K562 (cell line): ENCODE measurements around the gene RUNX1. TPM values are rescaled to one million over a fixed set of nuclear protein-coding genes. Genes with fewer than 3 reads are reported as not detected.

Source experiments
- ATAC-seq: fragments of 200-7000 bp; cut with Tn5 transposase; 3 replicates; pipeline ENCODE4 v1.9.1; 2020; ENCODE audit warnings: moderate library complexity
- BruUV-seq: library from RNA; stranded (reverse); fragments of 400-500 nt; replicated peaks from 2 replicates; lab custom pipeline; 2021; lab: Mats Ljungman, UMichigan
- CTCF ChIA-PET: fragments of 300-600 bp; formaldehyde crosslinking; extraction: SDS; loops from one replicate; lab custom pipeline; 2021; ENCODE audit warnings: low intra/inter-chr PET ratio; lab: Yijun Ruan, JAX
- POLR2A ChIA-PET: fragments of 300-600, 350-650 bp; sonication (Branson Sonifier 250); formaldehyde crosslinking; extraction: SDS; loops from one replicate; lab custom pipeline; 2021; ENCODE audit warnings: antibody characterized with exemption, inconsistent platforms; lab: Yijun Ruan, JAX
- DNase-seq, 4 experiments: peaks; one replicate each; pipeline versions ENCODE4 v3.0.0 to v3.0.0-alpha.2; 2011 to 2018; ENCODE audit warnings: low spot score in 3 of 4, mixed read lengths in 3 of 4; ENCODE audit errors: extremely low read depth in 1 of 4
- FAIRE-seq: peaks from 2 replicates; lab custom pipeline; 2011; peaks lifted over from hg19 to GRCh38; lab: Jason Lieb, UNC
- H2AFZ ChIP-seq: 2 replicates; pipeline ENCODE4 v1.6.0; 2011; ENCODE audit warnings: low read depth, low read length, control low read depth, inconsistent platforms
- H3K27ac ChIP-seq: fragments of 200-600 bp; 3 replicates; pipeline ENCODE4 v1.8.0; 2011; ENCODE audit warnings: low read depth, mild to moderate bottlenecking, control low read depth, inconsistent platforms, low read length, moderate library complexity, mixed read lengths; ENCODE audit errors: extremely low read depth
- H3K27me3 ChIP-seq, 2 experiments: fragments of 300-600 bp in 1 of 2; 2 replicates in 1 of 2; 3 replicates in 1 of 2; pipeline versions ENCODE4 v1.6.0 to v1.8.0; 2011; ENCODE audit warnings: inconsistent platforms in 2 of 2, low read length in 2 of 2, mild to moderate bottlenecking in 1 of 2, mixed read lengths in 1 of 2, moderate library complexity in 1 of 2; ENCODE audit not compliant: control insufficient read depth in 2 of 2, insufficient read depth in 2 of 2
- H3K36me3 ChIP-seq: fragments of 300-600 bp; 3 replicates; pipeline ENCODE4 v1.8.0; 2011; ENCODE audit warnings: mild to moderate bottlenecking, low read length, inconsistent platforms; ENCODE audit not compliant: control insufficient read depth, insufficient read depth
- H3K4me1 ChIP-seq, 2 experiments: fragments of 200-600 bp in 1 of 2; replicated peaks in 1 of 2; 2 replicates in 1 of 2; 3 replicates in 1 of 2; pipeline versions ENCODE4 v1.5.1 to v1.8.0; 2011; ENCODE audit warnings: inconsistent platforms in 2 of 2, low read length in 2 of 2, mild to moderate bottlenecking in 1 of 2, mixed read lengths in 1 of 2, moderate library complexity in 1 of 2; ENCODE audit not compliant: control insufficient read depth in 2 of 2, insufficient read depth in 2 of 2
- H3K4me2 ChIP-seq: 2 replicates; pipeline ENCODE4 v1.6.1; 2011; ENCODE audit warnings: low read length, control low read depth, inconsistent platforms, mixed read lengths; ENCODE audit not compliant: insufficient read depth
- H3K4me3 ChIP-seq: fragments of 200-600 bp; sonication (generic), shearing (Covaris generic); 2 replicates; pipeline ENCODE4 v1.5.1; 2016; ENCODE audit warnings: control low read depth, inconsistent platforms
- H3K79me2 ChIP-seq: fragments of 200-600 bp; 3 replicates; pipeline ENCODE4 v1.8.0; 2011; ENCODE audit warnings: low read length, inconsistent platforms; ENCODE audit not compliant: control insufficient read depth, insufficient read depth
- H3K9ac ChIP-seq, 2 experiments: 2 replicates each; pipeline versions ENCODE4 v1.6.0 to v1.6.1; 2011; ENCODE audit warnings: low read depth in 2 of 2, low read length in 2 of 2, control low read depth in 1 of 2, inconsistent platforms in 1 of 2, mild to moderate bottlenecking in 1 of 2, mixed read lengths in 1 of 2; ENCODE audit not compliant: insufficient read depth in 1 of 2
- H3K9me1 ChIP-seq: one replicate; pipeline ENCODE4 v1.6.0; 2011; ENCODE audit warnings: inconsistent platforms, mild to moderate bottlenecking, low read length, moderate library complexity; ENCODE audit not compliant: control insufficient read depth, insufficient read depth
- H3K9me3 ChIP-seq: replicated peaks from 2 replicates; pipeline ENCODE4 v1.5.1; 2011; ENCODE audit warnings: low read depth, low read length, inconsistent platforms; ENCODE audit not compliant: control insufficient read depth, insufficient read depth
- H4K20me1 ChIP-seq: replicated peaks from 2 replicates; pipeline ENCODE4 v1.6.1; 2011; ENCODE audit warnings: low read length, inconsistent platforms, mixed read lengths; ENCODE audit not compliant: control insufficient read depth, insufficient read depth
- BDP1 ChIP-seq: IDR thresholded peaks from 3 replicates; pipeline ENCODE4 v1.6.1; 2011; ENCODE audit not compliant: insufficient read length, insufficient read depth
- CBFA2T2 ChIP-seq: fragments of 450-650 bp; conservative IDR thresholded peaks from 2 replicates; pipeline ENCODE4 v1.6.1; 2017; ENCODE audit warnings: mild to moderate bottlenecking
- DMBX1 ChIP-seq: fragments of 250-450 bp; sonication (Bioruptor Pico); IDR thresholded peaks from 2 replicates; pipeline ENCODE4 v1.8.0; 2022; ENCODE audit warnings: inconsistent platforms, mild to moderate bottlenecking, moderate library complexity, borderline replicate concordance
- ELK3 ChIP-seq: fragments of 450-650 bp; formaldehyde crosslinking; IDR thresholded peaks from 2 replicates; pipeline ENCODE4 v1.4.0; 2020; ENCODE audit warnings: mild to moderate bottlenecking
- ESRRA ChIP-seq: fragments of 450-650 bp; IDR thresholded peaks from 2 replicates; pipeline ENCODE4 v1.6.1; 2014; ENCODE audit warnings: low read depth, mild to moderate bottlenecking, moderate library complexity, borderline replicate concordance
- NEUROD1 ChIP-seq: fragments of 150-350 bp; IDR thresholded peaks from 2 replicates; pipeline ENCODE4 v1.6.1; 2014; ENCODE audit warnings: borderline replicate concordance, low read length, low read depth; ENCODE audit not compliant: partially characterized antibody
- PHF21A ChIP-seq: fragments of 450-650 bp; IDR thresholded peaks from 2 replicates; pipeline ENCODE4 v1.6.1; 2017; ENCODE audit warnings: low read depth, borderline replicate concordance
- SRSF1 ChIP-seq: fragments of 200-400 bp; formaldehyde crosslinking; IDR thresholded peaks from 2 replicates; pipeline ENCODE4 v1.6.1; 2017; ENCODE audit warnings: mild to moderate bottlenecking, low read depth, low read length, moderate library complexity
- STAG1 ChIP-seq: sonication (generic); formaldehyde crosslinking; IDR thresholded peaks from 2 replicates; pipeline ENCODE4 v1.5.0; 2020; ENCODE audit warnings: missing genetic modification reagents, borderline replicate concordance
- ZBTB34 ChIP-seq: fragments of 250-450 bp; sonication (Bioruptor Pico); IDR thresholded peaks from 2 replicates; pipeline ENCODE4 v1.8.0; 2021; ENCODE audit warnings: mild to moderate bottlenecking, moderate library complexity
- ZNF445 ChIP-seq: fragments of 250-450 bp; sonication (Bioruptor Pico); IDR thresholded peaks from 2 replicates; pipeline ENCODE4 v1.4.0; 2020; ENCODE audit warnings: low read depth, mild to moderate bottlenecking, moderate library complexity
- ZNF764 ChIP-seq: fragments of 250-450 bp; sonication (Bioruptor Pico); IDR thresholded peaks from 2 replicates; pipeline ENCODE4 v1.4.0; 2020; ENCODE audit warnings: low read depth, mild to moderate bottlenecking, moderate library complexity
- WGBS: fragments of 100-300 bp; shearing (Covaris generic); methylation state at CpG from one replicate; pipeline ENCODE4 v1.1.6; 2016; ENCODE audit warnings: low coverage, mixed read lengths; ENCODE audit not compliant: insufficient coverage; ENCODE audit errors: missing lambda C conversion rate; 5-methylcytosine and 5-hydroxymethylcytosine counted together
- in situ Hi-C: fragments of 300-500 bp; cut with MboI; formaldehyde crosslinking; loops from 4 replicates; pipeline ENCODE4 v1.15.0; 2018; ENCODE audit warnings: inconsistent platforms, mixed read lengths
- intact Hi-C: fragments of 100-400 bp; cut with micrococcal nuclease; formaldehyde crosslinking; loops from 2 replicates; pipeline ENCODE4 v1.14.2; 2022
- polyA plus RNA-seq, 8 experiments: library from polyadenylated mRNA; depleted of rRNA in 4 of 8; stranded (reverse) in 5 of 8; unstranded in 3 of 8; fragments of >200 nt; fragmentation: Nextera tagmentation in 2 of 8; fragmentation: Illumina TruSeq in 1 of 8; extraction: Ambion mirVana in 2 of 8; extraction: Trizol in 1 of 8; gene quantifications; 2 replicates each; pipeline versions ENCODE4 v1.2.1 to v1.2.3, GENCODE V29; 2011 to 2014; ENCODE audit warnings: inconsistent platforms in 1 of 8, missing spikeins in 1 of 8
- total RNA-seq, 7 experiments: library from RNA; depleted of rRNA in 6 of 7; stranded (reverse); fragments of >200 nt in 6 of 7; fragmentation: Illumina TruSeq in 2 of 7; extraction: Trizol in 2 of 7; gene quantifications; 2 replicates each; pipeline versions ENCODE4 v1.2.1 to v1.2.3, GENCODE V29; 2011 to 2021; ENCODE audit warnings: low replicate concordance in 1 of 7
- TF ChIP-seq, protein P1 (sequence below), 2 experiments: IDR thresholded peaks; 2 replicates each; pipeline ENCODE4 v1.6.1; 2012; ENCODE audit warnings: improper control_type of control experiment in 2 of 2, low read depth in 2 of 2, low read length in 2 of 2, borderline replicate concordance in 1 of 2
- TF ChIP-seq, protein P2 (sequence below): IDR thresholded peaks from 2 replicates; pipeline ENCODE4 v1.6.1; 2014; ENCODE audit warnings: antibody characterized with exemption

RUNX1 gene
- total and polyA plus RNA-seq, 9 of the 15 experiments (the other 6 are each of a cell fraction or from before 2014, with no cell fraction given), result 2.2 to 68.6 (median 17.8) TPM

DNA sequence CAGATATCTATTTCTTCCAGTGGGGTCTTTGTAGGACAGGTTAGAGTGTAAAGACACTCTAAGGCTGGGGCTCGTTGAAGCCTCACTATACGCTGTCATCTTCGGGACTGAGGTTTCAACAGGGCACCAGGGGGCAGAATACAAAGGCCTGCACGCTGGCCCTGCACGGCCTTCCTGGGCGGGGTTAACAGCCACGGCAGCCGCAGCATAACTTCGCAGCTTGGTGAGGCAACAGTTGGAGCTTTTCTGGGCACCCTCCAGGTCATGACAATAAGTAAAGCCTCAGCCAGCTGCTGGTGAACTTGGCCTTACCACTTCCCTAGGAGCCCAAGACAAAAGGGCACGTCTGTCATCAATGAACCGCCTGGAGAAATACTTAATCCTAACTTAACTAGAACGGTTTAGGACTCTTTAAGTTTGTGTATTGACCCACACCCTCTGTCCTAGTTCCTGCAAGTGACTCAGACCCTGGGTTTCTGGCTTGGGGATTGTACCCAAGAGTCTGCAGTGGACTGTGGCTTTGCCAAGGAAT, 2.3 kb upstream of the RUNX1 start:
- peak overlapping the region; percentile 95 for H2AFZ ChIP-seq
- WGBS, result 7% methylated on average over 12 of the region's 12 CpGs
- peaks cover 18 to 50% of the 10 kb centered on the region in 2 experiments for H3K4me1 ChIP-seq
- intact Hi-C loops, result loop anchor here (2.0 to 10.0 kb wide), 8 partner anchors 55 to 453 kb away; no protein-coding TSS in a partner anchor
- H3K79me2 ChIP-seq, result peaks cover 28% of the 10 kb centered on the region
- ChIA-PET CTCF (interaction anchor here (1.2 kb wide), 1 partner anchor 348 kb away, joined by 3 read pairs; no protein-coding TSS in a partner anchor), POLR2A (interaction anchor here (0.6 to 2.0 kb wide), 9 partner anchors 9 to 1425 kb away, joined by 3 to 9 read pairs (median 3); no protein-coding TSS in a partner anchor)
- no peaks in the 10 kb centered on the region for H4K20me1 ChIP-seq
- no peaks in the 10 kb centered on the region for H3K27me3 ChIP-seq
- H3K9ac ChIP-seq, result peak overlapping the region; percentile 50 to 81; a peak in 3 of 4 replicates
- H3K36me3 ChIP-seq, result no peaks in the 10 kb centered on the region
- H3K4me3 ChIP-seq, result no peak overlapping the region
- FAIRE-seq, result peak; percentile 81
- DNase-seq, result peak; percentile 82 to 95 (median 88)
- ATAC-seq, result peak; percentile 98
- BruUV-seq, result no TSS peak
- in situ Hi-C loops, result no loop called here
- H3K9me3 ChIP-seq, result no peaks in the 10 kb centered on the region
- peak overlapping the region; percentile 70 for H3K27ac ChIP-seq
- H3K4me2 ChIP-seq, result peak overlapping the region; percentile 70
- no peaks in the 10 kb centered on the region for H3K9me1 ChIP-seq
- peak; percentile 91 for TF ChIP-seq DMBX1 (CRISPR knock-in tag)
- peak; percentile 37 for TF ChIP-seq NEUROD1
- TF ChIP-seq, protein P1, sequence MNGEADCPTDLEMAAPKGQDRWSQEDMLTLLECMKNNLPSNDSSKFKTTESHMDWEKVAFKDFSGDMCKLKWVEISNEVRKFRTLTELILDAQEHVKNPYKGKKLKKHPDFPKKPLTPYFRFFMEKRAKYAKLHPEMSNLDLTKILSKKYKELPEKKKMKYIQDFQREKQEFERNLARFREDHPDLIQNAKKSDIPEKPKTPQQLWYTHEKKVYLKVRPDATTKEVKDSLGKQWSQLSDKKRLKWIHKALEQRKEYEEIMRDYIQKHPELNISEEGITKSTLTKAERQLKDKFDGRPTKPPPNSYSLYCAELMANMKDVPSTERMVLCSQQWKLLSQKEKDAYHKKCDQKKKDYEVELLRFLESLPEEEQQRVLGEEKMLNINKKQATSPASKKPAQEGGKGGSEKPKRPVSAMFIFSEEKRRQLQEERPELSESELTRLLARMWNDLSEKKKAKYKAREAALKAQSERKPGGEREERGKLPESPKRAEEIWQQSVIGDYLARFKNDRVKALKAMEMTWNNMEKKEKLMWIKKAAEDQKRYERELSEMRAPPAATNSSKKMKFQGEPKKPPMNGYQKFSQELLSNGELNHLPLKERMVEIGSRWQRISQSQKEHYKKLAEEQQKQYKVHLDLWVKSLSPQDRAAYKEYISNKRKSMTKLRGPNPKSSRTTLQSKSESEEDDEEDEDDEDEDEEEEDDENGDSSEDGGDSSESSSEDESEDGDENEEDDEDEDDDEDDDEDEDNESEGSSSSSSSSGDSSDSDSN (IDR thresholded peaks at IDR 0.05; ENCODE audit: borderline replicate concordance in 1 of 2, low read depth in 2 of 2, low read length in 2 of 2), result 0 out of 4 replicates have a peak, but pooled peaks have one; percentile 39
- TF ChIP-seq ZNF764 (CRISPR knock-in tag), result no peak
- TF ChIP-seq ZNF445 (CRISPR knock-in tag), result no peak
- TF ChIP-seq, protein P2, sequence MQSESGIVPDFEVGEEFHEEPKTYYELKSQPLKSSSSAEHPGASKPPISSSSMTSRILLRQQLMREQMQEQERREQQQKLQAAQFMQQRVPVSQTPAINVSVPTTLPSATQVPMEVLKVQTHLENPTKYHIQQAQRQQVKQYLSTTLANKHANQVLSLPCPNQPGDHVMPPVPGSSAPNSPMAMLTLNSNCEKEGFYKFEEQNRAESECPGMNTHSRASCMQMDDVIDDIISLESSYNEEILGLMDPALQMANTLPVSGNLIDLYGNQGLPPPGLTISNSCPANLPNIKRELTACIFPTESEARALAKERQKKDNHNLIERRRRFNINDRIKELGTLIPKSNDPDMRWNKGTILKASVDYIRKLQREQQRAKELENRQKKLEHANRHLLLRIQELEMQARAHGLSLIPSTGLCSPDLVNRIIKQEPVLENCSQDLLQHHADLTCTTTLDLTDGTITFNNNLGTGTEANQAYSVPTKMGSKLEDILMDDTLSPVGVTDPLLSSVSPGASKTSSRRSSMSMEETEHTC, result no peak
- no peak for TF ChIP-seq CBFA2T2
- TF ChIP-seq SRSF1, result no peak
- no peak for TF ChIP-seq ELK3 (CRISPR knock-in tag)
- TF ChIP-seq ESRRA, result peak; percentile 45; the same call in 1 of the 2 replicates
- TF ChIP-seq PHF21A, result no peak
- TF ChIP-seq STAG1 (CRISPR knock-in tag), result no peak
- TF ChIP-seq ZBTB34 (CRISPR knock-in tag), result no peak
- TF ChIP-seq BDP1, result no peak
